ENCODE data around the gene TTC13.

DNA sequence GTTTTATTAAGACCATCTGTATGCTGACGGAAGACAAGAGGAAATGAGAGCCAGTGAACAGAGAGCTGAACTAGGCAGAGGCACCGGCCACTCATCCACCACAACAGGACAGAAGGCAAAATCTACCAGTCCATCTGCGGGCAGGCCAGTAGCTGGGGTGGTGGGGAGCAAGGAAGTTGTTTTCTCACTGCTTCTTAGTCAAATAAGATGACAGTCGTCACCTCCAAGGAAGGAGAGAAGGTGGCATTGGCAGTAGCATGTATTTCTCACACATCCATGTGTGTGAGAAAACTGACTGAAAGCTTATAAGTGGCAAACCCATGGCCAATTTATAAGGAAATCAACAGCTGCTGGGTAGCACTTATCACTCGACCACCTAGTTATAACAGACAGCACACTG, 8.2 kb downstream of the TTC13 start:
- TF ChIP-seq CTCF (IDR thresholded peaks at IDR 0.05) (no peak), POLR2A (IDR thresholded peaks at IDR 0.05) (no peak)
